GM20000 (cell line): ENCODE data around the gene ABL1.

ENCODE experiments used
- DNase-seq: peaks from one replicate; pipeline ENCODE4 v3.0.0; 2012; ENCODE audit warnings: low spot score
- CTCF ChIP-seq: IDR thresholded peaks from 2 replicates; pipeline ENCODE4 v1.5.1; 2012; ENCODE audit warnings: mild to moderate bottlenecking, control low read depth; ENCODE audit errors: extremely low read depth, missing control alignments

The ABL1 gene

DNA sequence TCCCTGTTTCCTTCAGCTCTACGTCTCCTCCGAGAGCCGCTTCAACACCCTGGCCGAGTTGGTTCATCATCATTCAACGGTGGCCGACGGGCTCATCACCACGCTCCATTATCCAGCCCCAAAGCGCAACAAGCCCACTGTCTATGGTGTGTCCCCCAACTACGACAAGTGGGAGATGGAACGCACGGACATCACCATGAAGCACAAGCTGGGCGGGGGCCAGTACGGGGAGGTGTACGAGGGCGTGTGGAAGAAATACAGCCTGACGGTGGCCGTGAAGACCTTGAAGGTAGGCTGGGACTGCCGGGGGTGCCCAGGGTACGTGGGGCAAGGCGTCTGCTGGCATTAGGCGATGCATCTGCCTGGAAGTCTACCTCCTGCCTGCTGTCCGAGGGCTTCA lies 27.7 kb downstream of the ABL1 start:
- TF ChIP-seq CTCF = no peak

GRCh38 chr9:130864541-130864940 lies 29.5 kb downstream of the ABL1 start:
- no peak for TF ChIP-seq CTCF

More for the DNA sequence above, 27.7 kb downstream of the ABL1 start:
- DNase-seq = no peak

GRCh38 chr9:130865921-130866320 lies 30.9 kb downstream of the ABL1 start:
- no peak for DNase-seq
- no peak for TF ChIP-seq CTCF

More at GRCh38 chr9:130864541-130864940, 29.5 kb downstream of the ABL1 start:
- DNase-seq = no peak

- DNase-seq = peak; percentile 38
- TF ChIP-seq CTCF = peak; percentile 45
Observed at GRCh38 chr9:130866474-130866965, 31.5 kb downstream of the ABL1 start.

DNA sequence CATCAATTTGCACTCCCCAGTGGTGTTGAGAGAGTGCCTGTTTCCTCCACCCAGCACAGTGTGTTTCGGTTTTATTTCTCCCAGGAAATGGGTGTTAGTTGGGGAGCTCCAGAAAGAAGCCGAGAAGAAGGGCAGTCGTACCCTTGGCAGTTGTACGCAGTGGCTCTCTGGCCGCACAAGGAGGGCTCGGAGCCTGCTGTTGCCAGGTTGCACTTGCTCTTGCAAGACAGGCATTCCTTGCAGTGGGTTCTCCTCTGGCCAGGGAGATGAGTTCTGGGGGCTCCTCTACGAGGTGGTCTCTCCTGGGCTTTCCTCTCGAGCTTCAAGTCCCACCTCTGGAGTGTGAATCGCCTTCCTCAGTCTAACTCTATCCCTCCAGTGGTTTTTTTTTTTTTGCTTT lies 32.5 kb downstream of the ABL1 start:
- no peak for TF ChIP-seq CTCF
- no peak for DNase-seq

GRCh38 chr9:130868230-130868629 lies 33.2 kb downstream of the ABL1 start:
- DNase-seq = no peak
- no peak for TF ChIP-seq CTCF

GRCh38 chr9:130869250-130869649 lies 34.2 kb downstream of the ABL1 start:
- DNase-seq = no peak
- TF ChIP-seq CTCF = no peak
